ENCODE measurements around the gene VWA8.
"Not testable (repeated sequence)": the region's sequence is repeated elsewhere in the genome, so short reads cannot be mapped to it uniquely, and the experiment has no call there.

Gene VWA8

GRCh38 chr13:41543664-41544300, 417.1 kb downstream of the VWA8 start:
- peaks cover 0 to 3% (median 0%) of the 10 kb centered on the region in 5 donors for H3K9me3 ChIP-seq (ENCODE audit: control insufficient read depth in 5 of 5, low read length in 5 of 5)
- no peaks in the 10 kb centered on the region for H3K36me3 ChIP-seq (ENCODE audit: control insufficient read depth in 5 of 5, insufficient read depth in 5 of 5, low read length in 5 of 5)
- peaks cover 2 to 19% (median 11%) of the 10 kb centered on the region in 5 donors for H3K4me1 ChIP-seq (ENCODE audit: control insufficient read depth in 5 of 5, insufficient read depth in 5 of 5, low read length in 5 of 5)
- no peak overlapping the region for H3K9ac ChIP-seq (ENCODE audit: low read length in 5 of 5)
- H3K4me3 ChIP-seq (ENCODE audit: low read depth in 1 of 5, low read length in 5 of 5): no peak overlapping the region
- no peak overlapping the region for H3K27ac ChIP-seq (ENCODE audit: low read depth, low read length)
- no peaks in the 10 kb centered on the region for H3K27me3 ChIP-seq (ENCODE audit: control insufficient read depth in 5 of 5, insufficient read depth in 4 of 5, low read length in 5 of 5)

GRCh38 chr13:41542799-41543198, 418.1 kb downstream of the VWA8 start:
- H3K4me1 ChIP-seq (ENCODE audit: control insufficient read depth in 5 of 5, insufficient read depth in 5 of 5, low read length in 5 of 5): peaks cover 2 to 15% (median 10%) of the 10 kb centered on the region in 5 donors
- not testable (repeated sequence) for H3K27ac ChIP-seq (ENCODE audit: low read depth, low read length); H3K36me3 ChIP-seq (ENCODE audit: control insufficient read depth in 5 of 5, insufficient read depth in 5 of 5, low read length in 5 of 5); H3K9me3 ChIP-seq (ENCODE audit: control insufficient read depth in 5 of 5, low read length in 5 of 5); H3K9ac ChIP-seq (ENCODE audit: low read length in 5 of 5); H3K27me3 ChIP-seq (ENCODE audit: control insufficient read depth in 5 of 5, insufficient read depth in 4 of 5, low read length in 5 of 5); H3K4me3 ChIP-seq (ENCODE audit: low read depth in 1 of 5, low read length in 5 of 5)

- H3K27ac ChIP-seq (ENCODE audit: low read depth, low read length): no peak overlapping the region
Observed at GRCh38 chr13:41542281-41542680, 418.6 kb downstream of the VWA8 start.

GRCh38 chr13:41541142-41541938, 419.6 kb downstream of the VWA8 start:
- no peaks in the 10 kb centered on the region for H3K27me3 ChIP-seq (ENCODE audit: control insufficient read depth in 5 of 5, insufficient read depth in 4 of 5, low read length in 5 of 5)
- no peaks in the 10 kb centered on the region for H3K36me3 ChIP-seq (ENCODE audit: control insufficient read depth in 5 of 5, insufficient read depth in 5 of 5, low read length in 5 of 5)
- H3K4me1 ChIP-seq (ENCODE audit: control insufficient read depth in 5 of 5, insufficient read depth in 5 of 5, low read length in 5 of 5): peaks cover 0 to 10% (median 0%) of the 10 kb centered on the region in 5 donors
- no peak overlapping the region for H3K4me3 ChIP-seq (ENCODE audit: low read depth in 1 of 5, low read length in 5 of 5)
- no peak overlapping the region for H3K9ac ChIP-seq (ENCODE audit: low read length in 5 of 5)
- H3K9me3 ChIP-seq (ENCODE audit: control insufficient read depth in 5 of 5, low read length in 5 of 5): peaks cover 0 to 3% (median 0%) of the 10 kb centered on the region in 5 donors
- H3K27ac ChIP-seq (ENCODE audit: low read depth, low read length): no peak overlapping the region

More at GRCh38 chr13:41542281-41542680, 418.6 kb downstream of the VWA8 start:
- peaks cover 0 to 3% (median 0%) of the 10 kb centered on the region in 5 donors for H3K9me3 ChIP-seq (ENCODE audit: control insufficient read depth in 5 of 5, low read length in 5 of 5)
- peaks cover 2 to 10% (median 4%) of the 10 kb centered on the region in 5 donors for H3K4me1 ChIP-seq (ENCODE audit: control insufficient read depth in 5 of 5, insufficient read depth in 5 of 5, low read length in 5 of 5)
- H3K9ac ChIP-seq (ENCODE audit: low read length in 5 of 5): no peak overlapping the region
- H3K36me3 ChIP-seq (ENCODE audit: control insufficient read depth in 5 of 5, insufficient read depth in 5 of 5, low read length in 5 of 5): no peaks in the 10 kb centered on the region
- H3K4me3 ChIP-seq (ENCODE audit: low read depth in 1 of 5, low read length in 5 of 5): no peak overlapping the region
- H3K27me3 ChIP-seq (ENCODE audit: control insufficient read depth in 5 of 5, insufficient read depth in 4 of 5, low read length in 5 of 5): no peaks in the 10 kb centered on the region

- not testable (repeated sequence) for H3K9me3 ChIP-seq (ENCODE audit: control insufficient read depth in 5 of 5, low read length in 5 of 5); H3K9ac ChIP-seq (ENCODE audit: low read length in 5 of 5); H3K27ac ChIP-seq (ENCODE audit: low read depth, low read length); H3K27me3 ChIP-seq (ENCODE audit: control insufficient read depth in 5 of 5, insufficient read depth in 4 of 5, low read length in 5 of 5); H3K36me3 ChIP-seq (ENCODE audit: control insufficient read depth in 5 of 5, insufficient read depth in 5 of 5, low read length in 5 of 5); H3K4me3 ChIP-seq (ENCODE audit: low read depth in 1 of 5, low read length in 5 of 5)
- peaks cover 0 to 10% (median 0%) of the 10 kb centered on the region in 5 donors for H3K4me1 ChIP-seq (ENCODE audit: control insufficient read depth in 5 of 5, insufficient read depth in 5 of 5, low read length in 5 of 5)
Observed at GRCh38 chr13:41540240-41540639, 420.7 kb downstream of the VWA8 start.

- no peak overlapping the region for H3K4me3 ChIP-seq (ENCODE audit: low read depth in 1 of 5, low read length in 5 of 5)
- H3K27me3 ChIP-seq (ENCODE audit: control insufficient read depth in 5 of 5, insufficient read depth in 4 of 5, low read length in 5 of 5): no peaks in the 10 kb centered on the region
- no peak overlapping the region for H3K9ac ChIP-seq (ENCODE audit: low read length in 5 of 5)
- no peaks in the 10 kb centered on the region for H3K36me3 ChIP-seq (ENCODE audit: control insufficient read depth in 5 of 5, insufficient read depth in 5 of 5, low read length in 5 of 5)
- H3K9me3 ChIP-seq (ENCODE audit: control insufficient read depth in 5 of 5, low read length in 5 of 5): no peaks in the 10 kb centered on the region
- peaks cover 0 to 5% (median 2%) of the 10 kb centered on the region in 5 donors for H3K4me1 ChIP-seq (ENCODE audit: control insufficient read depth in 5 of 5, insufficient read depth in 5 of 5, low read length in 5 of 5)
- H3K27ac ChIP-seq (ENCODE audit: low read depth, low read length): no peak overlapping the region
Observed at GRCh38 chr13:41533266-41534052, 427.4 kb downstream of the VWA8 start.

GRCh38 chr13:41528021-41528420, 432.9 kb downstream of the VWA8 start:
- Histone ChIP-seq H3K36me3 (ENCODE audit: control insufficient read depth in 5 of 5, insufficient read depth in 5 of 5, low read length in 5 of 5) (no peaks in the 10 kb centered on the region), H3K4me3 (ENCODE audit: low read depth in 1 of 5, low read length in 5 of 5) (no peak overlapping the region), H3K9me3 (ENCODE audit: control insufficient read depth in 5 of 5, low read length in 5 of 5) (no peaks in the 10 kb centered on the region), H3K4me1 (ENCODE audit: control insufficient read depth in 5 of 5, insufficient read depth in 5 of 5, low read length in 5 of 5) (no peaks in the 10 kb centered on the region), H3K27ac (ENCODE audit: low read depth, low read length) (no peak overlapping the region), H3K9ac (ENCODE audit: low read length in 5 of 5) (no peak overlapping the region), H3K27me3 (ENCODE audit: control insufficient read depth in 5 of 5, insufficient read depth in 4 of 5, low read length in 5 of 5) (no peaks in the 10 kb centered on the region)

- Histone ChIP-seq H3K9me3 (ENCODE audit: control insufficient read depth in 5 of 5, low read length in 5 of 5) (no peaks in the 10 kb centered on the region), H3K9ac (ENCODE audit: low read length in 5 of 5) (no peak overlapping the region), H3K27ac (ENCODE audit: low read depth, low read length) (no peak overlapping the region), H3K4me1 (ENCODE audit: control insufficient read depth in 5 of 5, insufficient read depth in 5 of 5, low read length in 5 of 5) (peaks cover 0 to 3% (median 0%) of the 10 kb centered on the region in 5 donors), H3K36me3 (ENCODE audit: control insufficient read depth in 5 of 5, insufficient read depth in 5 of 5, low read length in 5 of 5) (no peaks in the 10 kb centered on the region), H3K4me3 (ENCODE audit: low read depth in 1 of 5, low read length in 5 of 5) (no peak overlapping the region), H3K27me3 (ENCODE audit: control insufficient read depth in 5 of 5, insufficient read depth in 4 of 5, low read length in 5 of 5) (no peaks in the 10 kb centered on the region)
Observed at GRCh38 chr13:41520660-41521630, 440.0 kb downstream of the VWA8 start.

GRCh38 chr13:41520016-41520659, 440.8 kb downstream of the VWA8 start:
- peaks cover 0 to 3% (median 0%) of the 10 kb centered on the region in 5 donors for H3K4me1 ChIP-seq (ENCODE audit: control insufficient read depth in 5 of 5, insufficient read depth in 5 of 5, low read length in 5 of 5)

More at GRCh38 chr13:41520016-41520659, 440.8 kb downstream of the VWA8 start:
- no peaks in the 10 kb centered on the region for H3K9me3 ChIP-seq (ENCODE audit: control insufficient read depth in 5 of 5, low read length in 5 of 5)
- no peaks in the 10 kb centered on the region for H3K36me3 ChIP-seq (ENCODE audit: control insufficient read depth in 5 of 5, insufficient read depth in 5 of 5, low read length in 5 of 5)
- H3K27ac ChIP-seq (ENCODE audit: low read depth, low read length): no peak overlapping the region
- no peak overlapping the region for H3K9ac ChIP-seq (ENCODE audit: low read length in 5 of 5)
- no peak overlapping the region for H3K4me3 ChIP-seq (ENCODE audit: low read depth in 1 of 5, low read length in 5 of 5)
- no peaks in the 10 kb centered on the region for H3K27me3 ChIP-seq (ENCODE audit: control insufficient read depth in 5 of 5, insufficient read depth in 4 of 5, low read length in 5 of 5)

Data from subcutaneous abdominal adipose tissue (tissue), 5 donors.